Upper lobe of left lung (tissue), 6 donors: Measurements from ENCODE around the gene RABGAP1. TPM values are rescaled to one million over a fixed set of nuclear protein-coding genes. Genes with fewer than 3 reads are reported as not detected.

Source experiments
- ATAC-seq, 2 donors: fragments of 200-7000 bp; cut with Tn5 transposase; one replicate each; pipeline ENCODE4 v1.9.1; 2022; ENCODE audit warnings: mild to moderate bottlenecking in 2 of 2, moderate library complexity in 2 of 2; ENCODE audit not compliant: low FRiP score in 2 of 2
- DNase-seq, 2 donors: peaks; one replicate each; pipeline ENCODE4 v3.0.0-alpha.2; 2019 to 2020
- H3K27ac ChIP-seq, 4 donors: fragments of 200-600 bp; sonication (generic); one replicate each; pipeline ENCODE4 v1.5.1; 2016 to 2019
- H3K27me3 ChIP-seq, 4 donors: fragments of 200-600 bp; sonication (generic); one replicate each; pipeline ENCODE4 v1.5.1; 2017 to 2019
- H3K36me3 ChIP-seq, 4 donors: fragments of 200-600 bp; sonication (generic); one replicate each; pipeline ENCODE4 v1.5.1; 2016 to 2019
- H3K4me1 ChIP-seq, 4 donors: fragments of 200-600 bp; sonication (generic); one replicate each; pipeline ENCODE4 v1.5.1; 2018 to 2019
- H3K4me3 ChIP-seq, 4 donors: fragments of 200-600 bp; sonication (generic); one replicate each; pipeline ENCODE4 v1.5.1; 2017 to 2019; ENCODE audit warnings: mild to moderate bottlenecking in 2 of 4, moderate library complexity in 1 of 4
- H3K9me3 ChIP-seq, 4 donors: fragments of 200-600 bp; sonication (generic); one replicate each; pipeline ENCODE4 v1.5.1; 2018 to 2019
- EP300 ChIP-seq, 4 donors: sonication (generic); formaldehyde crosslinking; IDR thresholded peaks; one replicate each; pipeline ENCODE4 v1.5.1; 2017; ENCODE audit warnings: antibody characterized with exemption in 4 of 4, control low read depth in 2 of 4
- POLR2A ChIP-seq, 4 donors: fragments of 450-650 bp; IDR thresholded peaks; one replicate each; pipeline ENCODE4 v1.5.1; 2016 to 2017; ENCODE audit warnings: antibody characterized with exemption in 4 of 4, mild to moderate bottlenecking in 2 of 4
- POLR2AphosphoS5 ChIP-seq, 2 donors: sonication (generic); formaldehyde crosslinking; IDR thresholded peaks; one replicate each; pipeline ENCODE4 v1.5.1; 2017; ENCODE audit warnings: antibody characterized with exemption in 2 of 2
- WGBS, 2 donors: methylation state at CpG; one replicate each; pipeline ENCODE4 v1.1.5; 2017 to 2018; 5-methylcytosine and 5-hydroxymethylcytosine counted together
- total RNA-seq, 6 donors: library from RNA; depleted of rRNA in 4 of 6; stranded (reverse); fragments of >200 nt in 4 of 6; gene quantifications; one replicate each; pipeline versions ENCODE4 v1.1.0 to v1.2.1, GENCODE V29; 2016 to 2021
- TF ChIP-seq, protein P1 (sequence below), 6 experiments: fragments of 450-650 bp in 4 of 6; fragments of 200-600 bp in 2 of 6; sonication (generic) in 2 of 6; IDR thresholded peaks; one replicate each; pipeline ENCODE4 v1.5.1; 2016 to 2019; ENCODE audit warnings: antibody characterized with exemption in 6 of 6
- donor health status: DM: no; HTN: no; CAD: no; lungs with moderate emphysema.
- donor health status: DM: no; HTN: yes; CAD: no; lungs with severe emphysema.

The RABGAP1 gene
- total RNA-seq, 6 donors from 2014 or later, result 41.7 to 147 (median 62.6) TPM

DNA sequence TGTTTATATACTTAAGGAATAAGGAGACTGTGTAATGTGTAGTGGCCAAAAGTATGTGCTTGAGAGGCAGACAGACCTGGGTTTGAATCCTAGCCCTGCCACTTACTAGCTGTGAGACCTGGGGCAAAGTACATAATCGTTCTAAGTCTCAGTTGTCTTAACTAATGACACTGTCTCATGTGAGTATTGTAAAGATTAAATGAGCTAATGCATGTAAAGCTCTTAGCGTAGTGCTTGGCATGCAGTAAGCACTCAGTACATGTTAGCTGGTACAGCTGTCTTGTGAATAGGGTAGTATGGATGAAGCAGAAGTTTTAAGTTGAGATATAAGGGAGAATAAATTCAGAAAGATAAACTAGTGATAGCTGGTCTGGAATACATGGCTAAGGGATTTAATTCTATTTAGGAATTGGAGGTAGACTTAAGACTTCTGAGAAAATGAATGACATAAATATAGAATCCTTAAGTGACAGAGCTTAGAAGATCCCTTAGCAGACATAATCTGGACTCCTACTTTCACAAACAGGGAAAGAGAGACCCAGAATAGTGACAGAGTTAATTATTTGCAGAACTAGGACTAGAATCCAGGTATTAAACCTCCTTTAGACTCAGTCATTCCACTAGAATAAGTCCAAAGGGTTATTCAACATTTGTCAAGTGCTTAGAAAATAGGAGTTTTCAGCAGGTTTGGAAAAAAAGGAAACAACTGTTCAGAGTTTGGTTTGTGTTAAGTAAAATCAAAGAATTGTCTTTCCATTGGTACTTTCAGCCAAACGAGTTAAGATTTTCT, 105.8 kb downstream of the RABGAP1 start:
- H3K4me1 ChIP-seq, result peaks cover 3 to 25% (median 16%) of the 10 kb centered on the region in 4 donors
- ATAC-seq (no peak), DNase-seq (no peak)
- WGBS, 2 donors, result 58 to 75% methylated on average over 3 of the region's 3 CpGs
- H3K27ac ChIP-seq, result peak overlapping the region in 2 of 4 donors; percentile 13 to 27
- no peaks in the 10 kb centered on the region for H3K36me3 ChIP-seq
- TF ChIP-seq POLR2AphosphoS5 (IDR thresholded peaks at IDR 0.05) (no peak), EP300 (IDR thresholded peaks at IDR 0.05) (no peak), POLR2A (IDR thresholded peaks at IDR 0.05) (no peak)
- TF ChIP-seq, protein P1, sequence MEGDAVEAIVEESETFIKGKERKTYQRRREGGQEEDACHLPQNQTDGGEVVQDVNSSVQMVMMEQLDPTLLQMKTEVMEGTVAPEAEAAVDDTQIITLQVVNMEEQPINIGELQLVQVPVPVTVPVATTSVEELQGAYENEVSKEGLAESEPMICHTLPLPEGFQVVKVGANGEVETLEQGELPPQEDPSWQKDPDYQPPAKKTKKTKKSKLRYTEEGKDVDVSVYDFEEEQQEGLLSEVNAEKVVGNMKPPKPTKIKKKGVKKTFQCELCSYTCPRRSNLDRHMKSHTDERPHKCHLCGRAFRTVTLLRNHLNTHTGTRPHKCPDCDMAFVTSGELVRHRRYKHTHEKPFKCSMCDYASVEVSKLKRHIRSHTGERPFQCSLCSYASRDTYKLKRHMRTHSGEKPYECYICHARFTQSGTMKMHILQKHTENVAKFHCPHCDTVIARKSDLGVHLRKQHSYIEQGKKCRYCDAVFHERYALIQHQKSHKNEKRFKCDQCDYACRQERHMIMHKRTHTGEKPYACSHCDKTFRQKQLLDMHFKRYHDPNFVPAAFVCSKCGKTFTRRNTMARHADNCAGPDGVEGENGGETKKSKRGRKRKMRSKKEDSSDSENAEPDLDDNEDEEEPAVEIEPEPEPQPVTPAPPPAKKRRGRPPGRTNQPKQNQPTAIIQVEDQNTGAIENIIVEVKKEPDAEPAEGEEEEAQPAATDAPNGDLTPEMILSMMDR (IDR thresholded peaks at IDR 0.05), result no peak
- no peaks in the 10 kb centered on the region for H3K9me3 ChIP-seq
- no peak overlapping the region for H3K4me3 ChIP-seq
- no peaks in the 10 kb centered on the region for H3K27me3 ChIP-seq

DNA sequence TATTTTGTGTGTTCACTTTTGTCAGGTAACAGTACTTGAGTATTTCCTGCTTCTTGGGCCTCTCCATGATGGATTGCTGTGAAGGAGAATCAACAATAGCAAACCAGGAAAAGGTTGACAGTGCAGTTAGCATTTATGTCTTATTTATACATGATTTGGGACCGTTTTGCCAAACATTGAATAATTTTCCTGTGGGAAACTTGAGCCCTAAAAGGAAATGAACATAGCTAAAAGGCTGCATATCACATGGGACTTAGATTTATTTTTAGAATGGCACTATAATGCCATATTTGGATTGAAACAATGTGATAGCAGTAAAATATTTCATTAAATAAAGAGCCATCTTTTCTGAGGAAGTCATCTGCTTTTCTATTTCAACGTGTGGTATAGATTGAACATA, 107.9 kb downstream of the RABGAP1 start:
- peak overlapping the region; percentile 9 to 52 (median 40) for H3K27ac ChIP-seq
- H3K4me3 ChIP-seq, result no peak overlapping the region
- TF ChIP-seq, protein P1 (IDR thresholded peaks at IDR 0.05), result no peak
- TF ChIP-seq POLR2AphosphoS5 (IDR thresholded peaks at IDR 0.05) (no peak), POLR2A (IDR thresholded peaks at IDR 0.05) (no peak), EP300 (IDR thresholded peaks at IDR 0.05) (no peak)
- peaks cover 0 to 3% (median 0%) of the 10 kb centered on the region in 4 donors for H3K36me3 ChIP-seq
- 8 to 11% methylated on average over 2 of the region's 2 CpGs for WGBS, 2 donors
- H3K27me3 ChIP-seq, result no peaks in the 10 kb centered on the region
- no peak for ATAC-seq
- peaks cover 7 to 28% (median 19%) of the 10 kb centered on the region in 4 donors for H3K4me1 ChIP-seq
- no peak for DNase-seq
- H3K9me3 ChIP-seq, result no peaks in the 10 kb centered on the region

DNA sequence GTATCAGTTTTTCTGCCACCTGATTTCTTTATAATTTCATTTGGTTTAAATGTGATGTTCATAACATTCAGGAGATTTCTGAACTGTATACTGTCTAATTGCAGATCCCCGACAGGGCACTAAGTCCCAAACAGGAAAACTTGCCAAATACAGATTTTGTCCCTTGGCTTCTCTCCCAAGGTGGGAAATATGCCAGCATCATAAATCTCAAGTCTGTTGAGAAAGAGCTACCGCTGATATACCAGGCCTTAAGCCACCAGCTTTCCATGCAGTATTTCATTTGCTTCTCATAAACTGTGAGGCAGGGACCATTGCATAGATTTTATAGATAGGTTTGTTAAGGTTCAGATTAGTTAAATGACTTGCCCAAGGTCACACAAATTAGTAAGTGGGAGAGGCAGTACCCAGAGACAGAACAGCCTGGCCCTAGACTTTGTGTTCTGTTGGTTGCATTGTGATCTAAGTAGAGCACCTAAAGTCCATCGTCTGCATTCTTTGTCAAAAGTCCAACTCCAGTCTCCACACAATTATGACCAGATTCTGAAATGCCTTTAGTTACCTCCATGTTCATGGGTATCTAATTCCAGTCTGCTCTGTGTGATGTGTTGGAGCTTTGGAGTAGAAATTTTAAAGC, 108.9 kb downstream of the RABGAP1 start:
- Histone ChIP-seq H3K4me1 (peaks cover 9 to 30% (median 21%) of the 10 kb centered on the region in 4 donors), H3K4me3 (no peak overlapping the region), H3K27me3 (no peaks in the 10 kb centered on the region), H3K36me3 (peaks cover 0 to 4% (median 0%) of the 10 kb centered on the region in 4 donors), H3K9me3 (no peaks in the 10 kb centered on the region), H3K27ac (peak overlapping the region; percentile 2 to 52 (median 40))
- no peak for ATAC-seq
- WGBS, 2 donors, result 20 to 21% methylated on average over 3 of the region's 3 CpGs
- DNase-seq, result no peak
- TF ChIP-seq, protein P1 (IDR thresholded peaks at IDR 0.05), result no peak
- TF ChIP-seq POLR2A (IDR thresholded peaks at IDR 0.05) (no peak), EP300 (IDR thresholded peaks at IDR 0.05) (no peak), POLR2AphosphoS5 (IDR thresholded peaks at IDR 0.05) (no peak)

DNA sequence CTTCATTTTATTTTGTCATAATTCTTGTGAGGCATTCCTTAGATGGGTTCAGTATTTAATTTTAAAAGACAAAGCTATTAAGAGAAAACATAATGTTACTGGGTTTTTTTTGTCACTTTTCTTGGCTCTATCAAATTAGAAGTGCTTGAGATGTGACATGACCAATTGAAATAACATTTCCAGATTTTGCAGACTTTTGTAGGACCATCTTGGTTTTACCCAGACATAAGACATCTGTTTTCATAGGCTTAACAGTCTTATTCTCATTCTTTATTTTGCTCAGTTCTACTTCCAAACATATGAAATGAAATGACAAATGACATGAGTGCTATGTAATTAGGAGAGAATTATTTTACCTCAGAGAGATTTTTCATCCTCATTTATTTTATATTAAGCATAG, 112.2 kb downstream of the RABGAP1 start:
- DNase-seq (no peak), ATAC-seq (no peak)
- H3K4me3 ChIP-seq, result no peak overlapping the region
- H3K9me3 ChIP-seq, result no peaks in the 10 kb centered on the region
- H3K27me3 ChIP-seq, result no peaks in the 10 kb centered on the region
- peaks cover 0 to 9% (median 3%) of the 10 kb centered on the region in 4 donors for H3K36me3 ChIP-seq
- peaks cover 9 to 37% (median 25%) of the 10 kb centered on the region in 4 donors for H3K4me1 ChIP-seq
- TF ChIP-seq POLR2A (IDR thresholded peaks at IDR 0.05) (no peak), EP300 (IDR thresholded peaks at IDR 0.05) (no peak), POLR2AphosphoS5 (IDR thresholded peaks at IDR 0.05) (no peak)
- TF ChIP-seq, protein P1 (IDR thresholded peaks at IDR 0.05), result no peak
- no peak overlapping the region for H3K27ac ChIP-seq
